Measurements from ENCODE around the gene TUT7.

DNA sequence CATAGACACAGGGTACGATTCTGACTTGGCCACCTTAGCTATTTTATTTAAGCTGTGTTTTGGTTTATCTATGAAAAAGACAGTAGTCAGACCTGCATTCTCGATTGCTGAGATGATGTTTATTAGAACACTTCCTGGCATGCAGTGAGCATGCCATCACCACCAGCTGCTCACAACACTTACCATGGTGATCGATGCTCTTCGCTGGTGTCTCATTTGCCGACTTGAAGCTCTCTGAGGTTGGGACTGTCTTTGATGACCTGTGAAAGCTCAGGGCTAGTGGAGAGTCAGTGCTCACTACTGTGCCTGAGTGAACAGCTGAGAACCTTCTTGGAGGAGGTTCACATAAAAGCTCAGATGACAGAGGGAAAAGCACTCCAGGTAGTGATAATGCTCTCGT is 90.3 kb downstream of the TUT7 start:
- TF ChIP-seq, protein P1, sequence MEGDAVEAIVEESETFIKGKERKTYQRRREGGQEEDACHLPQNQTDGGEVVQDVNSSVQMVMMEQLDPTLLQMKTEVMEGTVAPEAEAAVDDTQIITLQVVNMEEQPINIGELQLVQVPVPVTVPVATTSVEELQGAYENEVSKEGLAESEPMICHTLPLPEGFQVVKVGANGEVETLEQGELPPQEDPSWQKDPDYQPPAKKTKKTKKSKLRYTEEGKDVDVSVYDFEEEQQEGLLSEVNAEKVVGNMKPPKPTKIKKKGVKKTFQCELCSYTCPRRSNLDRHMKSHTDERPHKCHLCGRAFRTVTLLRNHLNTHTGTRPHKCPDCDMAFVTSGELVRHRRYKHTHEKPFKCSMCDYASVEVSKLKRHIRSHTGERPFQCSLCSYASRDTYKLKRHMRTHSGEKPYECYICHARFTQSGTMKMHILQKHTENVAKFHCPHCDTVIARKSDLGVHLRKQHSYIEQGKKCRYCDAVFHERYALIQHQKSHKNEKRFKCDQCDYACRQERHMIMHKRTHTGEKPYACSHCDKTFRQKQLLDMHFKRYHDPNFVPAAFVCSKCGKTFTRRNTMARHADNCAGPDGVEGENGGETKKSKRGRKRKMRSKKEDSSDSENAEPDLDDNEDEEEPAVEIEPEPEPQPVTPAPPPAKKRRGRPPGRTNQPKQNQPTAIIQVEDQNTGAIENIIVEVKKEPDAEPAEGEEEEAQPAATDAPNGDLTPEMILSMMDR (IDR thresholded peaks at IDR 0.05) = no peak
- TF ChIP-seq EZH2 (IDR thresholded peaks at IDR 0.05) (no peak), EZH2phosphoT487 (IDR thresholded peaks at IDR 0.05) (no peak)
